ENCODE measurements around the gene PLEKHG7.

PLEKHG7 gene

DNA sequence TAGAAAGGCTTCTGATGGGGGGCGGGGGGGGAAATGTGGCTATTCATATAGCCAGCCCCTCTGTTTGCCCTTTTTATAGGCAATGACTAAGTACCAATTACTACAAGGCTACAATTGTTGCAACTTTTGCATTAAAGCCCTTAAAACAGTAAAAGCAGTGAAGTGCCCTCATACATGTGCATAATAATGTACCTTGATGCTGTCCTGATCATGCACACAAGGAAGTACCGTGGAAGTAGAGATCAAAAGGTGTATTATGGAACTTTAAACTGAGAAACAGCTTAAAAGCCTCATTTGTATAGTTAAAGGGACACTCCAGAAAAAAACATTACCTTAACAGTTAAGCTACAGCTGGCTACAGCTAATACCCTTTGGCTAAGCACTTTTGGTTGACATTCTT lies 111.8 kb downstream of the PLEKHG7 start:
- DNase-seq: no peak

DNA sequence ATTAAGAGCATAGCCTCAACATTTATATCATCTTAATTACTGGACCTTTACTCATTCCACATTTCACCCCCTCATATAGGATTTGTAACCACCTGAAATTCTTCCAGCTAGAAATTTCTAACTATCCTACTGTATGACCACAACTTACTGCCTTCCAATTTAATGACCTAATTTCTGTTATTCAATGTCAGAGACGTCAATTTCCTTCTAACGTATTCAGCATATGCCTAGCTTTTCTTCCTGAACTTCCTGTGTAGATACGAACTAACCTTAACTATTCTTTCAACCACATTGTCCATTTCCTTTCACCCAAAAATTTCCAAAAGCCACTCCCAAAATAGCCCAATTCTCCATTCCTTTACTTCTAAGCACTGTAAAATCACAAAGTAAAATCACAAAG lies 118.4 kb downstream of the PLEKHG7 start:
- DNase-seq: no peak
